Stomach (tissue), 4 donors: Measurements from ENCODE around the gene FBL.

Experiments used
- POLR2A ChIP-seq, 4 donors: fragments of 450-650 bp; IDR thresholded peaks; one replicate each; pipeline ENCODE4 v1.6.1; 2016; ENCODE audit warnings: antibody characterized with exemption in 4 of 4, control low read depth in 2 of 4, mild to moderate bottlenecking in 1 of 4, moderate library complexity in 1 of 4
- POLR2AphosphoS5 ChIP-seq, 3 donors: sonication (generic); formaldehyde crosslinking; IDR thresholded peaks; one replicate each; pipeline ENCODE4 v1.6.1; 2016; ENCODE audit warnings: antibody characterized with exemption in 3 of 3
- TF ChIP-seq, protein P1 (sequence below), 7 experiments: fragments of 450-650 bp in 4 of 7; fragments of 200-600 bp in 3 of 7; sonication (generic) in 3 of 7; IDR thresholded peaks; one replicate each; pipeline ENCODE4 v1.5.1; 2016 to 2019; ENCODE audit warnings: antibody characterized with exemption in 7 of 7, control low read depth in 2 of 7, mild to moderate bottlenecking in 1 of 7

- TF ChIP-seq, protein P1, sequence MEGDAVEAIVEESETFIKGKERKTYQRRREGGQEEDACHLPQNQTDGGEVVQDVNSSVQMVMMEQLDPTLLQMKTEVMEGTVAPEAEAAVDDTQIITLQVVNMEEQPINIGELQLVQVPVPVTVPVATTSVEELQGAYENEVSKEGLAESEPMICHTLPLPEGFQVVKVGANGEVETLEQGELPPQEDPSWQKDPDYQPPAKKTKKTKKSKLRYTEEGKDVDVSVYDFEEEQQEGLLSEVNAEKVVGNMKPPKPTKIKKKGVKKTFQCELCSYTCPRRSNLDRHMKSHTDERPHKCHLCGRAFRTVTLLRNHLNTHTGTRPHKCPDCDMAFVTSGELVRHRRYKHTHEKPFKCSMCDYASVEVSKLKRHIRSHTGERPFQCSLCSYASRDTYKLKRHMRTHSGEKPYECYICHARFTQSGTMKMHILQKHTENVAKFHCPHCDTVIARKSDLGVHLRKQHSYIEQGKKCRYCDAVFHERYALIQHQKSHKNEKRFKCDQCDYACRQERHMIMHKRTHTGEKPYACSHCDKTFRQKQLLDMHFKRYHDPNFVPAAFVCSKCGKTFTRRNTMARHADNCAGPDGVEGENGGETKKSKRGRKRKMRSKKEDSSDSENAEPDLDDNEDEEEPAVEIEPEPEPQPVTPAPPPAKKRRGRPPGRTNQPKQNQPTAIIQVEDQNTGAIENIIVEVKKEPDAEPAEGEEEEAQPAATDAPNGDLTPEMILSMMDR (IDR thresholded peaks at IDR 0.05): no peak
- TF ChIP-seq POLR2A (IDR thresholded peaks at IDR 0.05) (no peak), POLR2AphosphoS5 (IDR thresholded peaks at IDR 0.05) (no peak)
These were observed 3.3 kb downstream of the FBL start for GRCh38 chr19:39842693-39843435.
